ENCODE results near the gene TAX1BP3.
A peak's percentile ranks its signal among the peaks of the same experiment; 100 is the strongest.

Gene TAX1BP3

DNA sequence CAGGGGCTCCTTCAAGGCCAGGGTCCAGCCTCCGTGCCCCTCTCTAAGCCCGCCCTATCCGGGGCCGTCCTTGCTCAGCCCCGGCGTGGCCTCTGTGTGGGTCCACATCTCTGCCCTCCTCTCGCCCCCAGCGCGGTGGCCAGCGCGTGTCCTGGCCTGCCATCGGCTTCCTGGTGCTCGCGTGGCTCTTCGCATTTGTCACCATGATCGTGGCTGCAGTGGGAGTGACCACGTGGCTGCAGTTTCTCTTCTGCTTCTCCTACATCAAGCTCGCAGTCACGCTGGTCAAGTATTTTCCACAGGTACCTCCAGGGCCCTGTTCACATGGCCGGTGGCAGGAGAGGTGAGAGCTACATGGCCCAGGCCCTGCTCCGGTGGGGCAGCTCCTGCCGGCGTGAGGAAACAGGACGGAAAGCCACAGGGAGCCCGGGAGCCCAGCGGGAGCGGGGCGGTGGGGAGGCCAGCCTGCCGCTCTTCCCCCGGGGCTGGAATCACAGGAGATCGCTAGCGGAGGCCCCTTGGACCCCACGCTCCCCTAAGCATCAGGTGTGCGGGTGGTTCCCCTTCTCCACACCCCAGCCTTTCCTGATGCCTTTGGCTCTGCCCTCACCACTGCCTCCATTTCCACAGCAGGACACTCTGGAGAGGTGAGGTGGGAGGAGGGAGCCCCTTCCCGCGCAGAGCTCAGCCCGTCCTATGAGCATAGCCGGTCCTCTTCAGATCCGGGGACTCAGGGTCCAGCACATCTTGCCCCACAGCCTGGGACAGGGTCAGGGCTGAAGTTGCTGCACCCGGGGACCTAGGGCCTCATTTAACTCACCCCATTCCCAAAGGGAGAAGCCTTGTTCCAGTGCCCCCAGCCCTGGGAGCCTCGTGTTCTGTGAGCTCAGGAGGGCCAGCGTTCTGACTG, 10.2 kb downstream of the TAX1BP3 start:
- DNase-seq, result no peak

DNA sequence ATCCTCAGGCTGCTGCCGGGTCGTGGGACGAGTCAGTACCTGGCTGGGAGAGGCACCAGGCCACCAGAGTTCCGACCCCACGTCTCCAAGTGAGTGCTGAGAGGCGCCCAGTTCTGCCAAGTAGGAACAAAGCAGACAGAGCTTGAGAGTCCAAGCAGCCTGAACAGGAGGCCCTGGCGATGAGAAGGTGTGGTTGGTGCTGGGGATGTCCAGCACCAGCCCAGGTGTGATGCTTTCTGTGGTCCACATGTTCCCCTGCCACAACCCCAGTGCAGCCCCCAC, 10.8 kb downstream of the TAX1BP3 start:
- no peak for DNase-seq

DNA sequence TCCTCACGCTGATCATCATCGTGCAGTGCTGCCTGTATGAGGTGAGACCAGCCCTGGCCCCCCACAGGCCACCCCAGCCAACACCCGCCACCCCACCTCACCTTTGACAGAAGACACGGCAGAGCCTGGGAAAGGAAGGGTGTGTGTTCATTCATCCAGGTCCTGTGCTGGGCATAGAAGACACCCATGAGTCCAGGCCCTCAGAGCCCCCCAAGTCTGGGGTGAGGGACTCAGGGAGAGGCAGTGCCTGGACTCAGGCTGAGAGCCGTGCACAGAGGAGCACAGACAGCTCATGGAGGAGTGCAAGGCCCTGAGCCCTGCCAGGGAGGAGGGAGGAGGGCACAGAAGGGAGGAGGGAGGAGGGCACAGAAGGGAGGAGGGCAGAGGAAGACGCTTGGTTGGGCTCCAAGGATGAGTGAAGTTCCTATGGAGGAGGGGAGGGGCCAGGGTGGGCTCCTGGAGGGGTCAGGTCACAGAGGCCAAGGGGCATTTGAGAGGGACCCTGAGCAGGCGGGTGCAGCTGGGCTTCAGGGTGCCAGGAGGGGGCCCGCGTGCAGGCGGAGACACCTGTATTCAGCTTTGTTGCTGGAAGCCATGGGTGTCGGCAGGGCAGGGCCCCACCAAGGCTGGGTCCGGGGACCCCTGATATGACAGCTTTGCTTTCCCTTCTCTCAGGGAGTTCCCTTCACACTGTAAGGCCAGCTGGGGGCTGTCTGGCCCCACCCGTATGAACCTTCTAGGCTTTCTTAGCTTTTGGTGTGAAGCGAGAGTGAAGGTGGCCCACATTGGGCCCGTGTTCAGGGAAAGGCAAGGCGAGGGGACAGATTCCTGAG, 11.4 kb downstream of the TAX1BP3 start:
- DNase-seq, result no peak

DNA sequence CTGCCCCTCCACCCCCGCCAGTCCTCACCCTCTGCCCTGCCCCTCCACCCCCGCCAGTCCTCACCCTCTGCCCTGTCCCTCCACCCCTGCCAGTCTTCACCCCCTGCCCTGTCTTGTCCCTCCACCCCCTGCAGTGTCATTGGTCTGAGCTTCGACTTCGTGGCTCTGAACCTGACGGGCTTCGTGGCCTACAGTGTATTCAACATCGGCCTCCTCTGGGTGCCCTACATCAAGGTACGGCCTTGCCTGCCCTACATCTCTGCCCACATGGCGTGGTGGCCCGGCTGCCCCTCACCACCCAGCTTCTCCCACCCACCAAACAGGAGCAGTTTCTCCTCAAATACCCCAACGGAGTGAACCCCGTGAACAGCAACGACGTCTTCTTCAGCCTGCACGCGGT, 12.0 kb downstream of the TAX1BP3 start:
- DNase-seq, result no peak

DNA sequence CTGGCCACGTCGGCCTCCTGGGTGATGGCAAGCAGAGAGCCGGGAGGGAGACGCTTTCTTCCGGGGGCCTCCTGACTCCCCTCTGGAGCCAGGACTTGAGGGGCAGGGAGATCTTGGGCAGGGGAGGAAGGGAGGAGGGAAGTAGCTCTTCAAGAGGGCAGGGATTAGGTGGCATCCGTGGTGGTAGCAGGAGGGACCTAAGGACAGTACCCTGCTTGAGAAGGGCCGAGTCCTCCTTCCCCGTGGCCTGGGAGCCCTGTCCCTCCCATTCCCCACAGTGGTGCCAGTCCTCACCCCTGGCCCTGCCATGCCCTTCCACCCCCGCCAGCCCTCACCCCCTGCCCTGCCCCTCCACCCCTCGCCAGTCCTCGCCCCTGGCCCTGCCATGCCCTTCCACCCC, 12.6 kb downstream of the TAX1BP3 start:
- DNase-seq, result no peak

DNA sequence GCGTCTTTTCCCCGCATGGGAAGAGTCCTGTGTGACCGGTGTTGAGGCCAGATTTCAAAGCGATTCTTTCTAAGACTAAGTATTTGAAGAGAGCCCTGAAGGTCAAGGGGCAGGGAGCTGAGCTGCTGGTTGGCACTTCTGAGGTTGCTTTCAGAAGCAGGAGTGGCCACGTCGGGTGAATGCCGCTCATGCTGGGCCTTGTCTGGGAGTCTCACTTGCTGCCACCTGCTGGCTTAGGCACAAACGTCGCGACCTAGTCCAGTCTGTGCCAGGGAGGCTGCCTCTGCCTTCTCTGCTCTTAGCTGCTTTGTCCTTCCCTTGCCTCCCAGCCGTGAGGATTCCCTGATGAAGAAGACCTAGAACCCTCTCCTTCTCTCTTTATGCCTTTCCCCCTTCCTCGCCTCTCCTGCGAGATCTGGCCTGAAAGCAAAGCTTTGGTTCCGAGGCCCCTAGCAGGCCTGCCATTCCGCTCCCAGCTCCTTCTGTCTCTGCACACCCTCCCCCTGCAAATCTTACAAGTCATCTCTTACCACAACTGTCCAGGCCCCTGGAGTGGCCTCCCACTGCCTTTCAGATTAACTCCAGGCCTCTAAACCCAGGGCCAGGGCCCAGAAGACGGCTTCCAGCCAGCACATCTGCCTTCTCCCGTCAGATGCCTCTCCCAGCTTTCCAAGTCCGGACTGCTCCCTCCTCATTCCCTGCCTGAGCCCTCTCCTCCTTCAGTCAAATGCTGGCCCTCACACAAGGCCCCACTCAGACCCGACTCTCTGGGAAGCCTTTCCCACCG, 20.4 kb downstream of the TAX1BP3 start:
- no peak for DNase-seq

DNA sequence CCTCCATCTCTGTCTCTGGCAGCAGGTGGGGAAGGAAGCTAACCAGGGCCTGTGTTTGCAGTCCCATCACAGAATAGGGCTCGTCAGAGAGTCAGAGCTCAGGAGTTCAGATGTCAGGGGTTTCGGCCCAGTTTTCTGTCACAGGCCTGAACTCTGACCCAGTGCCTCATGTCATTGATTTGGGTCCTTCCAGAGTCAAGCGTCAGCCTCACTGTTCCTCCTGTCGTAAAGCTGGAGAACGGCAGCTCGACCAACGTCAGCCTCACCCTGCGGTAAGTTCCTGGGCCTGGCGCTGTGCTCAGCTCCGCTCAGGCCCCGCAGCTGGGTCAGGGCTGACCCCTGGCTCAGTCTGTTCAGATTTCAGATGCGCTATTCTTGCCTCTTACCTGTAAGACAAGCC, 21.1 kb downstream of the TAX1BP3 start:
- DNase-seq, result no peak

DNA sequence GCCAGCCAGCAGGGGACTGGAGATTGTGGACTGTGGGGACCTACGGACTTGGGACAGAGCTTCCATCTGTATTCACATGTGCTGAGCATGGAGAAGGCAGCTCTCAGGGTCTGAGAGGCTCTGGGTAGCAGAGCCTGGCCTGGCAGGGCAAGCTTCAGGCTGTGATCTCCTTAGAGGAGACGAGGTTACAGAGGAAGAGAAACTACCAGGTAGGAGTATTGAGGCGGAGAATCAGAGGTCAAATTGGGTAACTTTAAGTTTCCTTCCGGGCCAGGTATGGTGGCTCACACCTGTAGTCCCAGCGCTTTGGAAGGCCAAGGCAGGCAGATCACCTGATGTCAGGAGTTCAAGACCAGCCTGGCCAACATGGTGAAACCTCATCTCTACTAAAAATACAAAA, 23.1 kb downstream of the TAX1BP3 start:
- no peak for DNase-seq

DNA sequence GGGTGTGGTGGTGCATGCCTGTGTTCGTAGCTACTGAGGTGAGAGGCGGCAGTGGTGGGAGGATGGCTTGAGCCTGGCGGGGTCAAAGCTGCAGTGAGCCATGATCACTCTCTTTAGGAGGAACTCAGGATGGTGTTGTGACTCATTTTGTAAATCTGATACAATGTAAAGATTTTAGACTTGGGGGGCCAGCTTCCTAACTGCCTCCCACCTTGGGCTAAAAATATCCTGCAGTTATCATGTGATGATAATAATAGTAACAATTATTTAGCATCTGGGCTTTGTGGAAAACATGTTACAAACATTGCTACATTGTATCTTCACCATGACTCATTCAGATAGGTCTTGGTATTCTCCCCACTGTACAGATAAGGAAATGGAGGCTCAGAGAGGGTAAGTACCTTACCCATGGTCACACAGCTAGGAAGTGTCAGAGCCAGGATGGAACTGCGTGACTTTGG, 24.5 kb downstream of the TAX1BP3 start:
- DNase-seq, result no peak

DNA sequence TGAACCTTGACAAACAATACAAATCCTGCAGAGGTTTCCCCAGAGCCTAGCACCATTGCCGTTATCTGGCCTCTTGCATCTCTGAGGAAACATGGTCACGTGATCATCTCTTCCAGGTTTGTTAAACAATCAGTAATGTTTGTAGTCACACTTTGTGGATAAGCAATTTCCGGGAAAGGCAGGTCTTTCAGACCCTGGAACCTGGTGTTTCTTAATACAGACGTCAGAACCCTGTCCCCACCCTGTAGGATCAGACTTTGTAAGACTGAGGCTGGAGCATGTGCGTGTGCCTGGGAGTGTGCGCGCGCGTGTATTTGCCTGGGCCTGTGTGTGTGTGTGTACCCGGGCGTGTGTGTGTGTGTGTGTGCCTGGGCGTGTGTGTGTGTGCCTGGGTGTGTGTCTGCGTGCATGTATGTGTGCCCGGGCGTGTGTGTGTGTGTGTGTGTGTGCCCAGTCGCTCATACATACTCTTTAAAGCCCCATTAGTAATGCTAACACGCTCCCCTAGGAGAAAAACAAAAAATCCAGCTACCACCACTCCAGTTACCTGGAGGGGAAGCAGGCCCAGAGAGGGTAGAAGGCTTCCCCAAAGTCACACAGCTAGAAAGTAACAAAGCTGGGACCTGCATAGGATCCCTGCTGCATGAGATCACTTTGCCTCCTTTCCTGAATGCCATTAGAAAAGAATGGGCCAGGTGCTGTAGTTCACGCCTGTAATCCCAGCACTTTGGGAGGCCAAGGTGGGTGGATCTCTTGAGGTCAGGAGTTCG, 26.5 kb downstream of the TAX1BP3 start:
- DNase-seq, result no peak

DNA sequence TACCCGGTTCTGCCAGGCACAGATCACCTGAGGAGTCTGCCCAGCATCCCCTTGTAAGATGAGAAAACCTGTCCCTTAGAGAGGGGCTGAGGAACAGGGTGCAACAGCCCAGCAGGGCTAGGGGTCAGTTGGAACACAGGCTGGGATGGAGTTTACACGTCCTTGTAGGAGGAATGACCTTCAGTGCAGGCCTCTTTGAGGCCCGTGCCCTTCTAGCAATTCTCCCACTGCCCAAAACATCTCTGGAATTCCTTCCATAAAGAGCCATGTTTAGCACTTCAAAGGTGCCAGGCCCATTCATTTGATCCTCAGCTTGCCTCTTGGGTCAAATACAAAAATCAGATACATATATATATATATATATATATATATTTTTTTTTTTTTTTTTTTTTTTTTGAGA, 27.4 kb downstream of the TAX1BP3 start:
- DNase-seq, result no peak

DNA sequence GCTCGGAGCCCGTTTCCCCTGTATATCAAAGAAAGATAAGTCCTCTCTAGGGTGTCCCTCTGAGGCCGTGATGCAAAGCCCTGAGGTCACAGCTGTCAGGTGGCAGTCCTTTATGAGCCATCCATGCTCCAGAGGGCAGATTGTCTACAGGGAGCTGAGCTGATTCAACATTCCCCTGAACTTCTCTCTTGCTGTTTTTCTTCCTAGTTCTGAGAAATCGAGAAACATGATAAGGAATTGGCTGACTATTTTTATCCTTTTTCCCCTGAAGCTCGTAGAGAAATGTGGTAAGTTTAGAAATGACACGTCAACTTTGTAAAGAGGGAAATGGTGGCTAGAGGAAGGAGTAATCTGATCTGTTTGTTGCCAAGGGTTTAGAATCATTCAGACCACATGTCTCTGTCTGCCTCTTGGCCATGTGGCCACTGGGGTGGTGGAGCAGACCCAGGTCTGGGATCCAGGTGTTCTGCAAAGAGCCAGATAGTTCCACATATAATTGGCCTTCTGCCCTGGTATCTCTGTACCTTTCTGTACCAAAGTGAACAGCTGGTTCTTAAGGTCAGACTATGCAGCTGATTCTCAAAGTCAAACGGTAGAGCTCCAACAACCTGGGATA, 28.3 kb downstream of the TAX1BP3 start:
- no peak for DNase-seq

DNA sequence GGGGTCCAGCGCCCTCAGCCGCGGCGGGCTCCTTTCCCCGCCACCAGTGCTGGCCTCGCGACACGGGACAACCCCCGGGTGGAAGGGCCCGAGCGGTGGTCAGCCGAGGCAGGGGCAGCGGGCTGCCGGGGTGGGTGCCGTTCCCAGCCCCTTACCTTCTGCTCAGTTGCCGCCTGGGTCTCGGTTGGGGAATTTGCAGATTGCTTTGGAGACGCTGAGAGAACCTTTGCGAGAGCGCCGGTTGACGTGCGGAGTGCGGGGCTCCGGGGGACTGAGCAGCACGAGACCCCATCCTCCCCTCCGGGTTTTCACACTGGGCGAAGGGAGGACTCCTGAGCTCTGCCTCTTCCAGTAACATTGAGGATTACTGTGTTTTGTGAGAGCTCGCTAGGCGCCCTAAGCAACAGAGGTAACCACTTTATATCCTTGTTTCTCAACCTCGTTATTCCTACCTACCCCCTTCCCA, 31.4 kb downstream of the TAX1BP3 start:
- no peak for DNase-seq

DNA sequence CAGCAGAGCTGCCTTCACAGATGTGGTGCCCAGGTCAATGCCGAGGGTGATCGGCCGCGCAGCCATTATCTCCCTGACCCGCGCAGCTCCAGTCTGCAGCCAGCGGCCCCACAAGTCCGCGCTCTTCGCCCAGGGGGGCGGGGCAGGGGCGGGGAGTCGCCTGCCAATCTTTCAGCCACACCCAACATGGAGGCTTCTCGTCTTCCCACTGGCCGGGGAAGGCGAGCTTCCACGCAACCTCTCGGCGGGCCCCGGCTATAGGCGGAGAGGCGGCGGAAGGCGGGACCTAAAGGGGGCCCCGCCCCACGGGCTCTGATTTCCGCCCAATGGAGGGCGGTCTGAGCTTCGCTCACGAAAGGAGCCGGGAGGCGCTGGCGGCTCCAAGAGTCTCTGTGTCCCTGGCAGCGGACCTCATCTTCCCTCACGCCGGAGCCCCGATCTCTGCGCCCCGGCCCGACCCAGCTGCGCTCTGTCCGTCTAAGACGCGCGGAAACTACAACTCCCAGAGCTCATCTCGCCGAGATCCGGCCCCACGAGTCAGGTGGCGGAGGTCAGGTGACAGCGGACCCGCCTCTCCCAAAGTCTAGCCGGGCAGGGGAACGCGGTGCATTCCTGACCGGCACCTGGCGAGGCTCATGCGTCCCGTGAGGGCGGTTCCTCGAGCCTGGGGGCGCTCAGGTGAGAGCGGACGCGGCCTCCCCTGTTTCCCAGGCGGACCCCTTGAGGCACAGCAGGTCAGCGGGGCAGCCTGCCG, 32.0 kb downstream of the TAX1BP3 start, which contains the start of the genes CTNS and SHPK:
TSS of gene CTNS (plus strand) at position 607 of the 754 bp plus-strand sequence. CDS start 3,447 bp downstream, outside the sequence.
TSS of gene SHPK (minus strand) at position 97 of the 754 bp plus-strand sequence. CDS start at position 66, 31 bp downstream.
- peak; percentile 68 for DNase-seq

DNA sequence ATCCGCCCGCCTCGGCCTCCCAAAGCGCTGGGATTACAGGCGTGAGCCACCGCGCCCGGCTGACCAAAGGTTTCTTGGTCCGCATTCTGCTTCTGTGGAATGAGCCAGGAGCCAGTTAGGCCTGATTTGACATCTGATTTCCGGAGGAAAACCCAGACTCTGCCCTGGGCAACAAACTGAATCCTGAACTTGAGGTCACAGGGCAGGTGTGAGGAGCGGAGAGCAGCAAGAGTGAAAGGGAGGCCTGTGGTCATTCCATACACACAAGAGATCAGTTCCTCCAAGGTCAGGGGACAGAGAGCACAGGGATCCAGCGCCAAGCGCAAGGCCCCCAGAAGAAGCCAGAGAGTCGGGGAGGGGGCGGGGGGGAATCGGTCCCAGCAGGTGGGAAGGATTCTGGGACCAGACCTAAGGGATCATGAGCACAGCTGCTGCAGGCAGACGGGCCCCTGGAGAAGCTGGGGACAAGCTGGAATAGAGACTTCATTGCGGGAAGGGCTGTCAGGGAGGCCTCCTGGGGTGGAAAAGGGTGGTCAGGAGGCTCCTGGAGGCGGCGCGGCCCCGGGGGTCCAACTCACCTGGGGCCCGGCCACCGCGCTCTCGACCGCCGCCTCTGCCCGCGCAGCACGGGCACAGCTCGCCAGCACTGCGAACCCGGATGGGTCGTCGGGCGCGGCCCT, 32.8 kb downstream of the TAX1BP3 start:
- DNase-seq, result no peak

DNA sequence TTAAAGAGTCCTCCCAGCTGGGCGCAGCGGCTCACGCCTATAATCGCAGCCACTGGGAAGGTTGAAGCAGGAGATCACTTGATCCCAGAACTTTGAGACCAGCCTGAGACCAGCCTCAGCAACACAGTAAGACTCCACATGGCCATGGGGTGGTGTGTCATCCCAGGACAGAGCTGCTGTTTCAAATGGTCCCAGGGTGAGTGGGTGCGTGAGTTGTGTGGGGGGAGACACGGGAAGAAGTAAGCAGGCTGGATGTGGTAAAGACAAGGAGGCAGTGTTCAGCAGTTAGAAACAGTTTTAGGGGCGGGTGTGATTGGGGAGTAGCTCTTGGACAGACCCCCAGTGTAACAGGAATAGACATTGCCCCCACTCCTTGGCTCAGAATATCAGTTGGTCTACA, 36.1 kb downstream of the TAX1BP3 start:
- no peak for DNase-seq

DNA sequence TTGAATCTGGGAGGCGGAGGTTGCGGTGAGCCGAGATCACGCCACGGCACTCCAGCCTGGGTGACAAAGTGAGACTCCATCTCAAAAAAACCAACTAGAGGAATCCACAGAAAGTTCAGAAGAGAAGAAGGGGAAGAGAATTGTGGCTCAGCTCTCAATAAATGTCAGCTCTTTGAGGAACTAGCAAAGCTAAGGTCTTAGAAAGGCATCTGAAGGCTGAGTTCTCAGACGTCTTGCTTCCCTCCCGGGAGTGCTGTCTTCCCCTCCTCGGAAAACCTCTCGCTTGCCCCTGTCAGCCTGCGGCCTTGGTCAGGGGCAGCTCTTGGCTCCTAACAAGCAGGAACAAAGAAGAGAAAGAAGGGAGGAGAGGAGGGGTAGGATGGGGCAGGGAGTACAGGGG, 37.6 kb downstream of the TAX1BP3 start:
- no peak for DNase-seq

DNA sequence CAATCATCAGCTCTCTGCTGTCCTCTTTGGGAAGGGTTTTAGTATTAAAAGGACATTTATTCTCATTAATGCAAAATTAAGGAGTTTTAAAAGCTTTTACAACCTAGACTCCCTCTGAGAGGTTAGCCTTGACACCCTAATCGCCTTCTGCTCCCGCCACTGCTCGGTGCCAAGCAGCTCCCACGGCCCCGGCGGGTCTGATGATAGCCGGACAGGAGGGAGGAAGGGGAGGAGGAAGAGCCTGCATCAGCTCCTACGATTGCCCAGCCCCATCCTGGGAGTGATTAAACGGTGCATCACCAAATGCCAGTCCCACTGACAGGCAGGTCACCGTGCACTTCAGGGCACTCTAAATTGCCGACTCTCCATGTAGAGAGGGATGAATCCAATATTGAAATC, 40.6 kb downstream of the TAX1BP3 start:
- DNase-seq, result no peak

DNA sequence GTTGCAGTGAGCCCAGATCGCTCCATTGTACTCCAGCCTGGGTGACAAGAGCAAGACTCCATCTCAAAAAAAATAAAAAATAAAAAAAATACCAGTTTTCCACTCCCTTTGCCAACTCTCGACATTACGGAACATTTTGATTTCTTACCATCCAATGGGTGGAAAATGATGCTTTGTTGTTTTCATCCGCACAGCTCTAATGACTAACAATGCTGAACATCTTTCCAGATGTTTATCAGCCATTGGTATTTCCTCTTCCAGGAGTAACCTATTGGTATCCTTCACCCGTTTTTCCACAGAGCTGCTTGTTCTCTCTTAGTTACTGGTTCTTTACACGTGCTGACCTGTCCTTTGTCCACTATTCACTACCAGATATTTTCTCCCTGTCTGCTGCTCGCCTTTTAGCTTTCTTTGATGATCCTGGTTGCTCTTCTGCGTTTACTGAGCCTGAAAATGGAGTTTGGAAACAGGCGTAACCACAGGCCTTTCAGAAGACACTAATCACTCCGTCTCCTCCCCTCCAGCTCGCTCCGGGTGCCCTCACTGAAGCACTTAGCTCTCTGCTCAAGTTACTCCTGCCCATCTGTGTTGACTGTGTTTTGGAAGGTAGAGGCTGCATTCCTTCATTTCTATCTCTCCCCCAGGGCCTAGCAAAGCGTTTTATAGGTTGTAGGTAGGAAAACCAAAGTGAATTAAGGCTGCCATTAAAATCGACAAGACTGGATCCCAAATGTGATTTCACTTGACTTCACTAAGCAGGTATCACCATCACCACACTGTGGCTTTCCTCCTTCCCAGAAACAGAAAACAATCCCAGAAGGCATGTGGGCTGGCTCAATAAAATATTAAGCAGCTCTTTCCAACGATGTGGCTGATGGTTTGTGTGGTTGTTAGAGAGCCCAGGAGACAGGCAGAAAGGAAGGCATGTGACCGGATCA, 41.3 kb downstream of the TAX1BP3 start:
- DNase-seq, result no peak

Measured in NCI-H2081 treated with DMSO at 0.1 percent for 48 hours (cell line).